Endothelial cell of umbilical vein (primary cell): ENCODE measurements around the gene MBD4. TPM values are rescaled to one million over a fixed set of nuclear protein-coding genes. Genes with fewer than 3 reads are reported as not detected.

Source experiments
- BruUV-seq: library from RNA; stranded (reverse); fragments of 400-500 nt; replicated peaks from 2 replicates; lab custom pipeline; 2021; lab: Mats Ljungman, UMichigan
- CTCF ChIA-PET: fragments of 300-600, 350-600 bp; sonication (Branson Sonifier 250); formaldehyde crosslinking; loops from one replicate; lab custom pipeline; 2021; ENCODE audit warnings: antibody characterized with exemption, inconsistent platforms; lab: Charles Lee
- POLR2A ChIA-PET: fragments of 300-600, 350-600 bp; sonication (Branson Sonifier 250); formaldehyde crosslinking; loops from one replicate; lab custom pipeline; 2021; ENCODE audit warnings: antibody characterized with exemption, inconsistent platforms; lab: Charles Lee
- DNase-seq: peaks from one replicate; pipeline ENCODE4 v3.0.0-alpha.2; 2011; ENCODE audit warnings: low read depth, low spot score
- FAIRE-seq: peaks from 2 replicates; lab custom pipeline; 2011; peaks lifted over from hg19 to GRCh38; lab: Jason Lieb, UNC
- H2AFZ ChIP-seq: 2 replicates; pipeline ENCODE4 v1.6.0; 2012; ENCODE audit warnings: low read depth, low read length, control low read depth, inconsistent platforms
- H3K27ac ChIP-seq: 2 replicates; pipeline ENCODE4 v1.5.1; 2011; ENCODE audit warnings: low read depth, mild to moderate bottlenecking, control low read depth, low read length, moderate library complexity; ENCODE audit not compliant: insufficient read depth
- H3K27me3 ChIP-seq, 2 experiments: 2 replicates each; pipeline versions ENCODE4 v1.6.0 to v1.6.1; 2011; ENCODE audit warnings: low read length in 2 of 2, mixed read lengths in 1 of 2; ENCODE audit not compliant: control insufficient read depth in 2 of 2, insufficient read depth in 2 of 2
- H3K36me3 ChIP-seq, 2 experiments: 2 replicates in 1 of 2; 3 replicates in 1 of 2; pipeline ENCODE4 v1.5.1; 2011; ENCODE audit warnings: low read length in 2 of 2, mild to moderate bottlenecking in 1 of 2, moderate library complexity in 1 of 2; ENCODE audit not compliant: control insufficient read depth in 2 of 2, insufficient read depth in 2 of 2; ENCODE audit errors: extremely low read depth in 1 of 2
- H3K4me1 ChIP-seq: 3 replicates; pipeline ENCODE4 v1.5.1; 2011; ENCODE audit warnings: mild to moderate bottlenecking, low read length; ENCODE audit not compliant: control insufficient read depth, insufficient read depth; ENCODE audit errors: extremely low read depth
- H3K4me2 ChIP-seq: 2 replicates; pipeline ENCODE4 v1.6.1; 2011; ENCODE audit warnings: low read length, control low read depth, mixed read lengths; ENCODE audit not compliant: insufficient read depth
- H3K4me3 ChIP-seq, 3 experiments: fragments of 200-600 bp in 1 of 3; sonication (generic), shearing (Covaris generic) in 1 of 3; replicated peaks in 1 of 3; 2 replicates each; pipeline ENCODE4 v1.5.1; 2011 to 2016; ENCODE audit warnings: control low read depth in 3 of 3, low read length in 3 of 3, mild to moderate bottlenecking in 2 of 3, inconsistent platforms in 1 of 3, low read depth in 1 of 3, moderate library complexity in 1 of 3; ENCODE audit not compliant: insufficient read depth in 1 of 3
- H3K79me2 ChIP-seq: 2 replicates; pipeline ENCODE4 v1.6.0; 2012; ENCODE audit warnings: low read length, inconsistent platforms; ENCODE audit not compliant: control insufficient read depth, insufficient read depth
- H3K9ac ChIP-seq: replicated peaks from 2 replicates; pipeline ENCODE3; 2011; ENCODE audit warnings: low read length, control low read depth; ENCODE audit not compliant: insufficient read depth; ENCODE audit errors: extremely low read depth
- H3K9me1 ChIP-seq: replicated peaks from 3 replicates; pipeline ENCODE4 v1.6.0; 2011; ENCODE audit warnings: mild to moderate bottlenecking, low read length; ENCODE audit not compliant: control insufficient read depth, insufficient read depth; ENCODE audit errors: extremely low read depth
- H3K9me3 ChIP-seq: replicated peaks from 2 replicates; pipeline ENCODE4 v1.5.1; 2012; ENCODE audit warnings: low read length, inconsistent platforms; ENCODE audit not compliant: control insufficient read depth, insufficient read depth
- H4K20me1 ChIP-seq: replicated peaks from 2 replicates; pipeline ENCODE3; 2011; ENCODE audit warnings: mild to moderate bottlenecking, low read length; ENCODE audit not compliant: control insufficient read depth, insufficient read depth; ENCODE audit errors: extremely low read depth
- CTCF ChIP-seq, 2 donors: IDR thresholded peaks; 1 replicate in 1 of 2; 2 replicates in 1 of 2; pipeline ENCODE4 v1.5.1; 2011; ENCODE audit warnings: low read length in 2 of 2, mild to moderate bottlenecking in 2 of 2, moderate library complexity in 2 of 2, control low read depth in 1 of 2, inconsistent platforms in 1 of 2, low read depth in 1 of 2; ENCODE audit not compliant: insufficient read depth in 1 of 2; ENCODE audit errors: extremely low read depth in 1 of 2
- EZH2 ChIP-seq: IDR thresholded peaks from 2 replicates; pipeline ENCODE4 v1.6.1; 2012; ENCODE audit warnings: borderline replicate concordance, low read depth, mild to moderate bottlenecking, moderate library complexity, low read length, inconsistent platforms; ENCODE audit not compliant: severe bottlenecking
- FOS ChIP-seq: IDR thresholded peaks from 2 replicates; pipeline ENCODE4 v1.6.1; 2011; ENCODE audit warnings: mild to moderate bottlenecking, low read length, moderate library complexity, borderline replicate concordance; ENCODE audit not compliant: insufficient read depth
- GATA2 ChIP-seq: IDR thresholded peaks from 2 replicates; pipeline ENCODE4 v1.7.0; 2011; ENCODE audit warnings: low read depth, mild to moderate bottlenecking, moderate library complexity, mixed read lengths, low read length; ENCODE audit not compliant: insufficient read length, insufficient read depth
- JUN ChIP-seq: IDR thresholded peaks from 2 replicates; pipeline ENCODE4 v1.6.1; 2011; ENCODE audit warnings: borderline replicate concordance, low read depth; ENCODE audit not compliant: insufficient read length, insufficient read depth
- MAX ChIP-seq: IDR thresholded peaks from 2 replicates; pipeline ENCODE4 v1.6.1; 2011; ENCODE audit not compliant: insufficient read depth, insufficient read length
- MYC ChIP-seq: IDR thresholded peaks from one replicate; pipeline ENCODE4 v1.6.1; 2011; ENCODE audit warnings: mild to moderate bottlenecking, low read depth, low read length
- POLR2A ChIP-seq: IDR thresholded peaks from 2 replicates; pipeline ENCODE4 v1.6.1; 2012; ENCODE audit warnings: low read depth, mild to moderate bottlenecking, control low read depth, low read length
- POLR2AphosphoS5 ChIP-seq: IDR thresholded peaks from 2 replicates; pipeline ENCODE4 v1.6.1; 2012; ENCODE audit warnings: low read depth, mild to moderate bottlenecking, control low read depth, low read length, moderate library complexity; ENCODE audit not compliant: insufficient read depth
- dilution Hi-C: fragments of 300-500 bp; cut with MboI; formaldehyde crosslinking; loops from one replicate; pipeline ENCODE4 v1.15.0; 2019; ENCODE audit warnings: low sequenced_read_pairs; ENCODE audit not compliant: extremely low pct_ligation_motif_present
- intact Hi-C: fragments of 100-400 bp; cut with micrococcal nuclease; formaldehyde crosslinking; loops from one replicate; pipeline ENCODE4 v1.10.0; 2022
- polyA plus RNA-seq, 4 experiments: library from polyadenylated mRNA; depleted of rRNA in 3 of 4; stranded (reverse) in 3 of 4; unstranded in 1 of 4; fragments of >200 nt; gene quantifications; 2 replicates each; pipeline versions ENCODE4 v1.2.1 to v1.2.3, GENCODE V29; 2011 to 2012; ENCODE audit warnings: missing spikeins in 1 of 4
- total RNA-seq: library from RNA; stranded (reverse); gene quantifications from 2 replicates; pipeline ENCODE4 v1.2.3, GENCODE V29; 2021

Gene MBD4
- total and polyA plus RNA-seq, 2 donors (not counting 3 experiments of a cell fraction or from before 2014, with no cell fraction given): 17.4 to 39.5 TPM

- Histone ChIP-seq H3K9me3 (no peaks in the 10 kb centered on the region), H3K27me3 (no peaks in the 10 kb centered on the region), H3K4me1 (no peaks in the 10 kb centered on the region), H3K36me3 (peaks cover 6 to 21% of the 10 kb centered on the region in 2 experiments), H3K9me1 (no peaks in the 10 kb centered on the region), H3K4me3 (no peak overlapping the region), H4K20me1 (no peaks in the 10 kb centered on the region), H3K9ac (no peak overlapping the region), H3K4me2 (no peak overlapping the region), H3K79me2 (no peaks in the 10 kb centered on the region), H3K27ac (no peak overlapping the region), H2AFZ (no peak overlapping the region)
- dilution Hi-C loops: no loop called here
- TF ChIP-seq EZH2 (no peak), FOS (no peak), JUN (no peak), POLR2A (no peak), POLR2AphosphoS5 (no peak), CTCF (IDR thresholded peaks at IDR 0.05; ENCODE audit: extremely low read depth in 1 of 2, insufficient read depth in 1 of 2, low read depth in 1 of 2, low read length in 2 of 2) (no peak), GATA2 (no peak), MYC (no peak), MAX (no peak)
- FAIRE-seq (no peak), DNase-seq (no peak)
- POLR2A ChIA-PET: interaction anchor here (0.6 kb wide), 1 partner anchor 148 kb away, joined by 6 read pairs; no protein-coding TSS in a partner anchor
- CTCF ChIA-PET: interaction anchor here (0.9 to 2.2 kb wide), 4 partner anchors 10 to 92 kb away, joined by 3 to 9 read pairs (median 6); no protein-coding TSS in a partner anchor
- intact Hi-C loops: no loop called here
- BruUV-seq: no TSS peak
Observed at GRCh38 chr3:129474984-129475804, 35.4 kb upstream of the MBD4 start.
